Tibial artery (tissue), 4 donors: ENCODE measurements around the gene NXT1.
A peak's percentile ranks its signal among the peaks of the same experiment; 100 is the strongest.

Source experiments
- DNase-seq, 2 donors: peaks; one replicate each; pipeline ENCODE4 v3.0.0-alpha.2; 2019
- H3K27ac ChIP-seq, 2 donors: fragments of 200-600 bp; sonication (generic) in 1 of 2; 1 replicate in 1 of 2; 2 replicates in 1 of 2; pipeline ENCODE4 v1.5.1; 2018 to 2019; ENCODE audit warnings: mild to moderate bottlenecking in 1 of 2
- H3K27me3 ChIP-seq, 2 donors: fragments of 200-600 bp; sonication (generic) in 1 of 2; one replicate each; pipeline versions ENCODE4 v1.5.1 to v1.6.0; 2016 to 2019
- H3K36me3 ChIP-seq, 3 donors: fragments of 200-600 bp; sonication (generic) in 2 of 3; one replicate each; pipeline ENCODE4 v1.5.1; 2016 to 2019; ENCODE audit warnings: mild to moderate bottlenecking in 2 of 3
- H3K4me1 ChIP-seq, 4 donors: fragments of 200-600 bp; sonication (generic) in 2 of 4; 1 replicate in 3 of 4; 2 replicates in 1 of 4; pipeline ENCODE4 v1.5.1; 2016 to 2019
- H3K4me3 ChIP-seq, 2 donors: fragments of 200-600 bp; sonication (generic) in 1 of 2; 1 replicate in 1 of 2; 2 replicates in 1 of 2; pipeline ENCODE4 v1.5.1; 2018 to 2019; ENCODE audit warnings: mild to moderate bottlenecking in 2 of 2
- H3K9me3 ChIP-seq, 3 donors: fragments of 200-600 bp; sonication (generic) in 1 of 3; one replicate each; pipeline ENCODE4 v1.5.1; 2016 to 2019
- intact Hi-C: fragments of 100-400 bp; cut with DNase I; formaldehyde crosslinking; loops from one replicate; pipeline ENCODE4 v1.15.0; 2023; ENCODE audit warnings: low total_unique reads
- TF ChIP-seq, protein P1 (sequence below), 2 experiments: fragments of 200-600 bp in 1 of 2; fragments of 450-650 bp in 1 of 2; IDR thresholded peaks; one replicate each; pipeline ENCODE4 v1.5.1; 2017 to 2019; ENCODE audit warnings: antibody characterized with exemption in 2 of 2, mild to moderate bottlenecking in 1 of 2, moderate library complexity in 1 of 2

Gene NXT1

DNA sequence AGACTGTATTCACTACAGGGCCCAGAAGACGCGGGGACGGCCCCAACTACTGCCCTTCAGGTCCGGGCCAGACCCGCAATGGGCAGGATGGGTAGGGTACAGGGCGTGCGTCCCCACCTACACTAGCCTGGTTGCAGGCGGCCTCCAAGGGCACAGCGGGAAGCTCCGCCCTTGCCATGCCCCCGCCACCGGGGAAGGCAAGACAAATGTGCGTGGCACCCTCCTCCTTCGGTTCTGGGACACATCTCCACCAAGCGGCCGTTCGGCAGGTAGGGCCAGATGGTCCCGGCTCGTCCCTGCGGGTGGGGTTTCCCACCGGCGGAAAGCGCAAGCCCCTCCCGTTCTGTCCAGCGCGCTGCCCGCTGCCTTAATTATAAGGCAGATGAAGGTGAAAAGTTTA, 5.6 kb downstream of the NXT1 start:
- intact Hi-C loops, result loop anchor here (10.0 kb wide), 1 partner anchor 211 kb away; no protein-coding TSS in a partner anchor
- H3K27ac ChIP-seq, result peak overlapping the region; percentile 86 to 98

DNA sequence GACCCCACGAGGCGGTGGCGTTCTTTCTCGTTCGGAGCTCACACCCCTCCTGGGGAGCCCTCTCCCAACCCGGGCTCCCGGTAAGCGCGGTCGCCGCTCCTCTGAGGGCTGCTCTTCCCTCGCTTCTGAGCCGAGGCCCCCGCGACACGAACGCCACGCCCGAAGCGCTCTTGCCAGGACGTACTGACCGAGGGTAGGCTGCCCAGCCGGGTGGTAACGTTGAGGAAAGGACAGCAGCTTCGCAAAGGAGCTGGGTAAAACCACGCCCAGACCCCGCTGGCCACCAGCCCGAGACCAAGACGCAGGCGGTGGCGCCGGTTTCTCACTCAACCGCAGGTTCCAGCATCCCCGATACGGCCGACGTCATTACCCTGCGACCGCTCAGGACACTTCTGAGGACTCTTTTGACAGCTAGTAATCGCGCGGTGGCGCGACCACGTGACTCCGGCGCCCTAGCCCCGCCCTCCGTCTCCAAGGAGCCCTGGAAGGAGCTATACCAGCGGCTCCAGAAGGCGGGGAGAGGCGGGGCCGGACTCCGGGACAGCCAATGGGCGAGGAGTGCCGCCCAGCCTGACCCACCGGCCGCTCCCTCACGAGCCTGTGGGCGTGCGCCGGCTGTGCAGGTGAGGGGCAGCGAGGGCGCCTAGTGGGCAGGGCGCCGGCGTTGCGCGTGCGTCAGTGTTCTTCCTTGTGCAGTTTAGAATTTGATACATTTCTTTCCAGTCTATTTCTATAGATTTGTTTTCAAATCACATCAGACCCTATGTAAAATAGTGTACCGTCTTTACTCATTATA, 7.4 kb downstream of the NXT1 start:
- TF ChIP-seq, protein P1, sequence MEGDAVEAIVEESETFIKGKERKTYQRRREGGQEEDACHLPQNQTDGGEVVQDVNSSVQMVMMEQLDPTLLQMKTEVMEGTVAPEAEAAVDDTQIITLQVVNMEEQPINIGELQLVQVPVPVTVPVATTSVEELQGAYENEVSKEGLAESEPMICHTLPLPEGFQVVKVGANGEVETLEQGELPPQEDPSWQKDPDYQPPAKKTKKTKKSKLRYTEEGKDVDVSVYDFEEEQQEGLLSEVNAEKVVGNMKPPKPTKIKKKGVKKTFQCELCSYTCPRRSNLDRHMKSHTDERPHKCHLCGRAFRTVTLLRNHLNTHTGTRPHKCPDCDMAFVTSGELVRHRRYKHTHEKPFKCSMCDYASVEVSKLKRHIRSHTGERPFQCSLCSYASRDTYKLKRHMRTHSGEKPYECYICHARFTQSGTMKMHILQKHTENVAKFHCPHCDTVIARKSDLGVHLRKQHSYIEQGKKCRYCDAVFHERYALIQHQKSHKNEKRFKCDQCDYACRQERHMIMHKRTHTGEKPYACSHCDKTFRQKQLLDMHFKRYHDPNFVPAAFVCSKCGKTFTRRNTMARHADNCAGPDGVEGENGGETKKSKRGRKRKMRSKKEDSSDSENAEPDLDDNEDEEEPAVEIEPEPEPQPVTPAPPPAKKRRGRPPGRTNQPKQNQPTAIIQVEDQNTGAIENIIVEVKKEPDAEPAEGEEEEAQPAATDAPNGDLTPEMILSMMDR (IDR thresholded peaks at IDR 0.05), result peak; percentile 13 to 15
- DNase-seq, result peak; percentile 100
- Histone ChIP-seq H3K27me3 (no peaks in the 10 kb centered on the region), H3K27ac (peak overlapping the region; percentile 86 to 98), H3K4me3 (peak overlapping the region; percentile 69 to 71), H3K36me3 (peaks cover 8 to 27% (median 17%) of the 10 kb centered on the region in 3 donors), H3K9me3 (no peaks in the 10 kb centered on the region), H3K4me1 (peaks cover 0 to 26% (median 20%) of the 10 kb centered on the region in 4 donors)
- intact Hi-C loops, result loop anchor here (10.0 kb wide), 1 partner anchor 213 kb away; no protein-coding TSS in a partner anchor

More for the DNA sequence above, 5.6 kb downstream of the NXT1 start:
- H3K36me3 ChIP-seq, result peaks cover 8 to 27% (median 17%) of the 10 kb centered on the region in 3 donors
- no peak overlapping the region for H3K4me3 ChIP-seq
- TF ChIP-seq, protein P1 (IDR thresholded peaks at IDR 0.05), result no peak
- H3K9me3 ChIP-seq, result no peaks in the 10 kb centered on the region
- DNase-seq, result no peak
- no peaks in the 10 kb centered on the region for H3K27me3 ChIP-seq
- peaks cover 0 to 35% (median 29%) of the 10 kb centered on the region in 4 donors for H3K4me1 ChIP-seq

- Histone ChIP-seq H3K4me1 (peaks cover 0 to 32% (median 25%) of the 10 kb centered on the region in 4 donors), H3K27me3 (no peaks in the 10 kb centered on the region), H3K27ac (peak overlapping the region; percentile 86 to 98), H3K36me3 (peaks cover 8 to 27% (median 17%) of the 10 kb centered on the region in 3 donors), H3K9me3 (no peaks in the 10 kb centered on the region), H3K4me3 (peak overlapping the region; percentile 69 to 71)
- TF ChIP-seq, protein P1 (IDR thresholded peaks at IDR 0.05), result no peak
- no peak for DNase-seq
- intact Hi-C loops, result loop anchor here (10.0 kb wide), 1 partner anchor 214 kb away; no protein-coding TSS in a partner anchor
Observed at GRCh38 chr20:23358563-23358906, 7.9 kb downstream of the NXT1 start.

DNA sequence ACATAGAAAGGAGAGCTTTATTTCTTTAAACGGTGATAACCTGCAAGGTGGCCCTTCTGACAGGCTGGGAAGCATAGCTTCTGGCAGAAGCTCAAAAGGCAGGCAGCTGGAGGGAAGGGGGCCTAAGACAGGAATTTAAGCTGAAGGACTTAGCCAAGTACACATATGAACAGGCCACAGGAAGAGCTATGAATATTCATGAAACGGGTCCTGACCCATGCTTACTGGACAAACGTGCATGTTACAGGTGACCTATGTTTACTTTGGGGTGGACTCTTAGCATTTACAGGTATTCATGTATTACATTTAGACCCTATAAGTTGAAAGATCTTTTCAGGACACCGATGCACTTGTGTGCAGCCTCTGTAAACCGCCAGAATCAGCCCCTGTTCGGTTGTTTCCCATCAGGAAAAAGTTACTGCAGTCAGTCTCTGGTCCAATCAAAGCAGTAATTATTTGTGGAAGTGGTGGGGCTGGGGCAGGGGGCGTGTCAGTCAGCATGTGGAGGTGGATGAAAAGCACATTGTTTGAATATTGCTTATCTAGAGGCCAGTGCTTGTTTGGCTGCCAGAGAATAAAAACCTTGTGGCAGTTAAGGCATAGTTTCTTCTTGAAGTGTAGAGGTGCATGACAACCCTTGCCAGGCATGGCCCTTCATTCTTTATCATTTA, 8.5 kb downstream of the NXT1 start:
- TF ChIP-seq, protein P1 (IDR thresholded peaks at IDR 0.05), result no peak
- intact Hi-C loops, result loop anchor here (10.0 kb wide), 1 partner anchor 214 kb away; no protein-coding TSS in a partner anchor
- no peaks in the 10 kb centered on the region for H3K27me3 ChIP-seq
- peaks cover 0 to 37% (median 29%) of the 10 kb centered on the region in 4 donors for H3K4me1 ChIP-seq
- peaks cover 7 to 23% (median 14%) of the 10 kb centered on the region in 3 donors for H3K36me3 ChIP-seq
- no peak for DNase-seq
- peak overlapping the region; percentile 86 to 98 for H3K27ac ChIP-seq
- no peaks in the 10 kb centered on the region for H3K9me3 ChIP-seq
- no peak overlapping the region for H3K4me3 ChIP-seq

DNA sequence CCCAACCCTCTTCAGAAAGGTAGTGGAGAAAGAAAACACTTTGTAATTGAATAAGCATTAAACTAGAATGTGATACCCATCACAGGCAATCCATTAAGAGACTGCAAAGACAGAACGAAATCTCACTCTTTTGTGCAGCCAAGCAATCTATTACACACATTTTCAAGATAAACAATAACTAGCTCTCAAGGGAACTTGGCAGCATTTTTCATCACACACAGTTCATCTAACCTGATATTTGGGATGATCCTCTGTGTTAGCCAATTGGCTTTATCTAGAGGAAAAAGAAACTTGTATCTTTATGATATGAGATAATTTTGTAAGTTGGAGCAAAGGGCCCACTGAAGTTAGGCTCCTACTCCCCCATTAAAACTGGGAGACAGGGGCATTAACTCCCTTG, 9.9 kb downstream of the NXT1 start:
- no peaks in the 10 kb centered on the region for H3K27me3 ChIP-seq
- H3K4me1 ChIP-seq, result peaks cover 0 to 39% (median 31%) of the 10 kb centered on the region in 4 donors
- no peak overlapping the region for H3K4me3 ChIP-seq
- H3K27ac ChIP-seq, result peak overlapping the region; percentile 95 to 99
- H3K36me3 ChIP-seq, result peaks cover 8 to 19% (median 11%) of the 10 kb centered on the region in 3 donors
- intact Hi-C loops, result no loop called here
- H3K9me3 ChIP-seq, result no peaks in the 10 kb centered on the region
- DNase-seq, result no peak
- TF ChIP-seq, protein P1 (IDR thresholded peaks at IDR 0.05), result no peak
